Fibroblast of gingiva (primary cell): ENCODE results near the gene CENPP.

Experiments
- DNase-seq: peaks from one replicate; pipeline ENCODE4 v3.0.0-alpha.2; 2011; ENCODE audit warnings: low read depth

Gene CENPP

GRCh38 chr9:92313624-92314012, 12.1 kb upstream of the CENPP start:
- no peak for DNase-seq

- DNase-seq: no peak
These were observed 10.3 kb upstream of the CENPP start for GRCh38 chr9:92315456-92315855.

DNA sequence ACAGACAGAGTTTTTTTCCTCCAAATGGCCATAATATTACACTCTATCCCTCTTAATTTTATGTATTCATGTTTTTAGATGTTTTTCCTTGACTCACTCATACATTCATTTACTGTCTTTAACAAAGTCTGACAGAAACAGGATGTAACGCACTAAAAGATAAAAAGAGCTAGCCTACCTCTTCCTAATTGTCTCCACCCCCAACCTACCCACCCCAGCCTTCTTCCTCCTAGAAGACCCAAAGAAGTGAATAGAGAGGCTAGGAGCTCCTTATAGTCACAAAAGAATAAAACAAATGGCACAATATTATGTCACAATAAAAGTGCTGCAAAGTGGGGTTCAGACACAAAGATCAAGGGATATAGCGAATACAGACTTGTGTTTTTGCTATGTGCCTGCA, 1.3 kb upstream of the CENPP start:
- no peak for DNase-seq

- DNase-seq: no peak
These were observed 874 bp upstream of the CENPP start for GRCh38 chr9:92324889-92325268.

GRCh38 chr9:92325991-92326500, 293 bp downstream of the CENPP start:
- DNase-seq: no peak

GRCh38 chr9:92327283-92327850, 1.6 kb downstream of the CENPP start:
- no peak for DNase-seq

DNA sequence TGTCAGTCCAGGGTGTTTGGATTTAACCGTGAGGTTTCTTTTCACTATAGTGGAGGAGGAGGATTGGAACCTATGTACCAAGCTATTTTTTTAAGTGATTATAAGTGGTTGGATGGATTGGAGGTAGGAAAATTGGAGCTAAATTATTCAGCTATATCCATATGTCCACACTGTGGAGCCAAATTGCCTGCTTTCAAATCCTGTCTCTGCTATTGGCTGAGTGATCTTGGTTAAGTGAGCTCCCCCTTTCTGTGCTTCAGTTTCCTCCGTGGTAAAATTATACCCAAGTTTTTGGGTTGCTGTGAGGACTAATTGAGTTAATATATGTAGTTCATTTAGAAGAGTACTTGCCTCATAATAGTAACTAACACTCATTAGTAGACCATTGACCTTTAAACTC, 2.5 kb downstream of the CENPP start:
- peak; percentile 69 for DNase-seq

DNA sequence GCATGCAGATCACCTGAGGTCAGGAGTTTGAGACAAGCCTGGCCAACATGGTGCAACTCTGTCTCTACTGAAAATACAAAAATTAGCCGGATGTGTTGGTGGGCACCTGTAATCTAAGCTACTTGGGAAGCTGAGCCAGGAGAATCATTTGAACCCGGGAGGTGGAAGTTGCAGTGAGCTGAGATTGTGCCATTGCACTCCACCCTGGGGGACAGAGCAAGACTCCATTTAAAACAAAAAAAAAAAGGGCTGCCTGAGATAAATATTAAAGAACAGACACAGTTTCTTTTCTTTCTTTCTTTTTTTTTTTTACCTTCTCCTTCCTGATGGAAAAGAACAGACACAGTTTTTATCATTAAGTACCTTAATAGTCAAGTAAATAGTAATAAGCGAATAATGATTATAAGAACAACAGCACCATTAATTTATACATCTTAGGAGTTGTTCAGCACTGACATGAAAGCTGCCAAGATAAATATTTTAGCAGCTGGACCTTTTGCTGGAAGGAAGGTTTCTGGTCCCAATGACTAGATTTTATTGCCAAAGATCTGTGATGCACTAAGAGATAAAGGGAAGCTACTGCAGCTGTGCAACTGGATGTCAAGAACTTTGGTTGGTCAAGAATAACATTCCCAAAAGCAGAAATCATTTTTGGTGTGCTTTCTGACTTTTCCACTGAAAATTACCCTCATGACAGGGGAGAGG, 7.0 kb downstream of the CENPP start:
- peak; percentile 21 for DNase-seq

- DNase-seq: no peak
These were observed 7.5 kb downstream of the CENPP start for GRCh38 chr9:92333282-92333634.

DNA sequence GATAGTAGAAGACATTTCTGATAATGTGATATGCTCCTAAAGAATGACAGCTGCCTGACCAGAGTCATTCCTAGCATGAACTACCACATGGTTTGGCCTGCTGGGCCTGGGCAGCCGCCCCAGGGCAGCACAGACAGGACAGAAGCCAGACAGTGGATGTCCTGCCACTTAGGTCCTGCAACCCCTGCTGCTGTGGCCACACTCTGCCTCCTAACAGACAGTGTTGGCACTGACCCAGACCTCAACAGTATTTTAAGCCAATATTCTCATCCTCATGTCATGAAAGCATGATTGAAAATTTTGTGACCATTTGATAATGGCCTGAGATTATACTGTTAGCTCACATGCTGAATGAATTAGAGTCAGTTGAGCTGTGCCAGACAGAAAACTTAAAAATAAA, 15.8 kb downstream of the CENPP start:
- no peak for DNase-seq

DNA sequence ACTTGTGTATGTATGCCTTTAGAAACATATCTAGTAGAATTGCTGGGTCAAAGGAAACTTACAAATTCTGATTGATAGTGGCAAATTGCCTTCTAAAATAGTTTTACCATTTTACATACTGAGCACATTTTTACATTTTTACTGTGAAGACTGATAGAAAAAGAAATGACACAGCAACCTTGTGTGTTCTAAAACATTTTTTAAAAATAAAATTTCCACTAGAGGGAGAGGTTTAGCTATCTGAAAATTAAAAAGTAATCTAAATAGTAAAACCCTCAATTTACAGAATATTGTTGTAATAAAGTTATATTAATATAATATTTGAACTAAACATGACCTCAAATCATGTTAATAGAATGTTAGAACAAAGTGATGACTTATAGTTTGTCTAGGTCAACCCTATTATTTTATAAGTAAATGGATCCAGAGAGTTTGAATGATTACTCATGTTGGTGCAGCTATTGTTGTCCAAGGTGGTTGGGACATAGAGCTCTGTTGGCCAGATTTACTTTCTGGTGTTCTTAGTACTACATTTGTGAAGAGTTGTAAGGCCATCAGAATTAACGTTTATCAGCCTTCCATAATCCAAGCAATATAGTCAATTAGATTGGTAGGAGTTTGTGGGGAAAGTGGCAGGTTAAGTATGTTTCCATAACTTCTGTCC, 17.2 kb downstream of the CENPP start:
- DNase-seq: peak; percentile 56

DNA sequence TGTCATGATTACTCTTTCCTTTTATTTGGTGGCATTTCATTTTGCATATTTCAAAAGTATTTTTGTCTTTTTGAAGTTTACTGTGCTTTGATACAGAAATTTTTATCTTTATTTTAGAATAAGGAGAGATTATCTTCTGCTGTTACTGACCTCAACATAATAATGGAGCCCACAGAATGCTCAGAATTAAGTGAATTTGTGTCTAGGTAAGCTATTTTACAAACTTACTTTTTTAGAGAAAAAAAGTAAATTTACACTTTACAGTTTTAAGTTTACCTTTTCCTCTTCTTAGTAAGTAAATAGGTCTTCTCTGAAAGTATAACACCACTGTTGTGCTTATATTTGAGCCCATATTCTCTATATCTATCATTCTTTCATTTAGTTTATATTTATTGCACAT, 19.8 kb downstream of the CENPP start:
- no peak for DNase-seq

- DNase-seq: peak; percentile 75
These were observed 24.3 kb downstream of the CENPP start for GRCh38 chr9:92349771-92350739.

DNA sequence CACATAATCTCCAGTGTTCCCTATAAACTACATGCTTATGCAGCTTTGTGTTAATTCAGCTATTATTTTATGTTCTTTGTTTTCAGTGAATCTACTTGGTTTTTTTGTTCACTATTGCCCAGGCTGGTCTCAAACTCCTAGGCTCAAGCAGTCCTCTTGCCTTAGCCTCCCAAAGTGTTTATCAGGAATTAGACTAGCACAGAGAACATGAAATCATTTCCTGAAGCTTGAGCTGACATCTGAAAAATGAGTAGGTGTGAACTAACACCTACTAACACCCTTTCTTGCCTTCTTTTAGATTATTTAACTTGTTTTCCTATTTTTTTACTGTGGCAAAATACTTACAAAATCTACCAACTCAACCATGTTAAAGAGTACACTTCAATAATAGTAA, 25.0 kb downstream of the CENPP start:
- DNase-seq: no peak

DNA sequence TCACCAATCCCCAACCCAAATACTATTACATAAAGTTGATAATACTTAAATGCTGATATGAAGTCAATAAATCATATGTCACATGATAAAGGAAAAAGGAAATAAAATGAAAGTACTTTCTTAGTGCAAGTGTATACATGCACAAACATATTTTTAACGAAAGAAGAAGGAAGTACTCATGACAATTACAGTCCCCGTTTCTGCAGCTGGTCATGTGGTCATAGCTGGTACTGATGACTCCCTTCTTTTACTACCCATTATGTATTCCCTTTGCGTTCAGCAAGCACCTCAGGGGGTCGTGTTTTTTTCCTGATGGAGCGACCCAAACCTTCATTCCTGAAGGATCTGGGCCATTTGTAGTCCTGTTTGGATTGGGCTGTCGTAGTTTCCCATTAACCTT, 27.3 kb downstream of the CENPP start:
- DNase-seq: no peak

DNA sequence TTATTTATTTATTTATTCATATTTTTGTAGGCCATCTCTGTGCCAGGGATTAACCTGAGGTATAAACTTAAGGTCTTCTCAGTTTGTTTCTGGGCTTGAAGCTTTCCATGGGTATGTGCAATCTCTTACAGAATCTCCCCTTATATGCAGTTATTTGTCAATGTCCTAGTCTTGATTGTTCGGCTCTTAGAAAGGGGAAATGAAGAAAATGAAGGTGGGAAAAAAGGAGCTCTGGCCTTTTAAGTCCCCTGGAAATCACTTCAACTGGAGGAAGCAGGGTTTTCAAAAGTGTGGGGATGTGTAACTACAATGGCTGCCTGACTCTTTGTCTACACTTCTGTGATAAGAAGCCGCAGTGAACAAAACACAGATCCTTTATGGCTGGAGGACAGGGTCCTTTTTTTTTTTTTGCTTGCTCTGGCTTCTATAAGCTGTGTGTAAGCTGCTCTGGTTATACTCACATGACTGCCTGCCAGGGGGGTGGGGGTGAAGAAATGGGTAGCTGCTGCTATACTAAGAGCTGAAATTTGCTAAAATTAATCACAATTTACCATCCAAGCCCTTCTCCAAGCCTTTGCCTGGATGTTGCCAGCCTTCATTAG, 33.7 kb downstream of the CENPP start:
- no peak for DNase-seq

DNA sequence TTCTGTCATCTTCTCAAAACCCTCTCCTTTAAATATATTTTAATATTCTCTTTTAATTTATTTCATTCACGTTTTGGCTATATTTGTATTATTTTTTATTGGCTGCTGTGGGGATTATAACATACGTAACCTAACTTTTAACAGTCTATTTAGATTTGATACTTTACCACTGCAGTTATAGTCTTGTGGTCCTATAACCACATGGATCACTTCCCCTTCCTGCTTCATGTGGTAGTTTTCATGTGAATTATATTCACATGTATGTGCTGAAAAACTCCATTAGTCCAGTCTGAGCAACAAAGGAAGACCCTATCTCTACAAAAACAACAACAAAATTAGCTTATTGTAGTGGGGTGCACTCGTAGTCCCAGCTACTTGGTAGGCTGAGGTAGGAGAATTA, 34.3 kb downstream of the CENPP start:
- DNase-seq: no peak

DNA sequence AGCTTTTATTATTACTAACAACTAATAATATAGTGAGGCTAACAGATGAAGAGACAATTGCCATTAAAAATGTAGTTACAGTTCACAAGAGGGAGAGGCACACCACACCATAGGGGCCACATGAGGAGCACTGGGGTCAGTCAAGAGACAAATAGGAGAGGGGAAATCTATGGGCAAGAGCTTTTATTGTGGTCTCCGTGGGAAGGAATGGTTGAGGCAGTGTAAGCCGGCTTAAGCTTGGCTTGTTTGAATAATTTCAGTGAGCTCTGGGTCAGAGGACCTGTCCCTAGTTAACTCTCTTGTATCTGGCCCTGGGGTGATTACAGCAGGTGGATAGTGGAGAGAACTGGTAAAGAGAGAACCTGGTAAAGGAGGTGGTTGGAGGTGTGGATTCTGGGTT, 43.3 kb downstream of the CENPP start:
- DNase-seq: no peak

- DNase-seq: no peak
These were observed 47.4 kb downstream of the CENPP start for GRCh38 chr9:92373167-92373566.

- no peak for DNase-seq
These were observed 52.1 kb downstream of the CENPP start for GRCh38 chr9:92377876-92378275.

- no peak for DNase-seq
These were observed 53.3 kb downstream of the CENPP start for GRCh38 chr9:92378865-92379560.
